OCI-LY7 (cell line): Measurements from ENCODE around the gene ARMC7. TPM values are rescaled to one million over a fixed set of nuclear protein-coding genes. Genes with fewer than 3 reads are reported as not detected.
A peak's percentile ranks its signal among the peaks of the same experiment; 100 is the strongest.

ENCODE experiments used
- BruUV-seq: library from RNA; stranded (reverse); fragments of 400-500 nt; replicated peaks from 2 replicates; lab custom pipeline; 2021; lab: Mats Ljungman, UMichigan
- CTCF ChIA-PET: fragments of 300-600 bp; sonication (Branson Sonifier 250); formaldehyde crosslinking; loops from one replicate; lab custom pipeline; 2022; ENCODE audit warnings: antibody characterized with exemption; ENCODE audit not compliant: unreplicated experiment; lab: Charles Lee
- POLR2A ChIA-PET: fragments of 300-600 bp; sonication (Branson Sonifier 250); formaldehyde crosslinking; loops from one replicate; lab custom pipeline; 2022; ENCODE audit warnings: antibody characterized with exemption; lab: Charles Lee
- DNase-seq: peaks from one replicate; pipeline ENCODE4 v3.0.0-alpha.2; 2015; ENCODE audit warnings: low spot score
- H2AFZ ChIP-seq: fragments of 200-600 bp; sonication (generic), shearing (Covaris generic); 2 replicates; pipeline ENCODE4 v1.6.1; 2014; ENCODE audit warnings: mild to moderate bottlenecking, antibody characterized with exemption, low read length, moderate library complexity
- H3K27ac ChIP-seq: fragments of 200-600 bp; sonication (generic); 2 replicates; pipeline ENCODE4 v1.5.1; 2014; ENCODE audit warnings: mixed run types, low read depth, mild to moderate bottlenecking, moderate library complexity, low read length, inconsistent platforms; ENCODE audit not compliant: poor library complexity, severe bottlenecking
- H3K36me3 ChIP-seq: fragments of 200-600 bp; sonication (generic); 2 replicates; pipeline ENCODE4 v1.6.1; 2014; ENCODE audit warnings: mild to moderate bottlenecking, antibody characterized with exemption, low read length, moderate library complexity, mixed read lengths; ENCODE audit not compliant: insufficient read depth
- H3K4me1 ChIP-seq: fragments of 200-600 bp; sonication (generic); 2 replicates; pipeline ENCODE4 v1.5.1; 2014; ENCODE audit warnings: mild to moderate bottlenecking, low read length; ENCODE audit not compliant: insufficient read depth, poor library complexity, severe bottlenecking
- H3K4me2 ChIP-seq: fragments of 200-600 bp; sonication (generic); 2 replicates; pipeline ENCODE4 v1.6.1; 2014; ENCODE audit warnings: mild to moderate bottlenecking, low read length
- H3K4me3 ChIP-seq: fragments of 200-600 bp; sonication (generic); 2 replicates; pipeline ENCODE4 v1.5.1; 2014; ENCODE audit warnings: mild to moderate bottlenecking, low read depth, low read length; ENCODE audit not compliant: poor library complexity, severe bottlenecking
- H3K79me2 ChIP-seq: fragments of 200-600 bp; sonication (generic); 2 replicates; pipeline ENCODE4 v1.6.1; 2016; ENCODE audit warnings: low read depth, mild to moderate bottlenecking, low read length, moderate library complexity, mixed read lengths; ENCODE audit not compliant: insufficient read depth
- H3K9me2 ChIP-seq: fragments of 200-600 bp; sonication (generic); 2 replicates; pipeline ENCODE4 v1.6.1; 2016; ENCODE audit warnings: mild to moderate bottlenecking, low read length, mixed read lengths; ENCODE audit not compliant: insufficient read depth
- H3K9me3 ChIP-seq: fragments of 200-600 bp; sonication (generic); 2 replicates; pipeline ENCODE4 v1.6.1; 2014; ENCODE audit warnings: mild to moderate bottlenecking, mixed run types, low read length, mixed read lengths
- H4K20me1 ChIP-seq: fragments of 200-600 bp; sonication (generic); 2 replicates; pipeline ENCODE4 v1.6.1; 2014; ENCODE audit warnings: mild to moderate bottlenecking, antibody characterized with exemption, low read length, moderate library complexity, mixed read lengths; ENCODE audit not compliant: insufficient read depth
- CTCF ChIP-seq: fragments of 200-600 bp; sonication (generic); conservative IDR thresholded peaks from 2 replicates; pipeline ENCODE4 v1.5.1; 2014; ENCODE audit warnings: mild to moderate bottlenecking, antibody characterized with exemption, low read length, moderate library complexity, mixed read lengths
- EZH2phosphoT487 ChIP-seq: fragments of 200-600 bp; sonication (generic); IDR thresholded peaks from 2 replicates; pipeline ENCODE4 v1.6.1; 2018; ENCODE audit warnings: low read depth, borderline replicate concordance, mild to moderate bottlenecking, mixed run types, antibody characterized with exemption, low read length, moderate library complexity, mixed read lengths
- intact Hi-C: fragments of 100-400 bp; cut with micrococcal nuclease; formaldehyde crosslinking; loops from one replicate; pipeline ENCODE4 v1.10.0; 2022; ENCODE audit not compliant: unreplicated experiment
- total RNA-seq, 2 experiments: library from RNA; depleted of rRNA in 1 of 2; stranded (reverse); fragments of >200 nt in 1 of 2; shearing (Covaris generic) in 1 of 2; gene quantifications; 2 replicates each; pipeline ENCODE4 v1.2.3, GENCODE V29; 2014 to 2022

Gene ARMC7
- total RNA-seq, 2 experiments from 2014 or later: 7.1 to 19.9 TPM

GRCh38 chr17:75075597-75076336, 34.0 kb upstream of the ARMC7 start:
- Histone ChIP-seq H2AFZ (no peak overlapping the region), H3K4me3 (no peak overlapping the region), H3K9me2 (no peaks in the 10 kb centered on the region), H3K4me2 (no peak overlapping the region), H3K4me1 (no peaks in the 10 kb centered on the region), H4K20me1 (no peaks in the 10 kb centered on the region), H3K79me2 (no peaks in the 10 kb centered on the region), H3K27ac (no peak overlapping the region), H3K36me3 (no peaks in the 10 kb centered on the region), H3K9me3 (no peaks in the 10 kb centered on the region)
- no peak for DNase-seq
- TF ChIP-seq EZH2phosphoT487 (no peak), CTCF (no peak)
- ChIA-PET POLR2A (interaction anchor here (0.6 to 1.2 kb wide), 4 partner anchors 28 to 886 kb away, joined by 3 to 4 read pairs (median 4); partner anchors contain the start of gene MRPL58), CTCF (no interaction called here)
- intact Hi-C loops: no loop called here
- BruUV-seq: no TSS peak

GRCh38 chr17:75077072-75077495, 32.7 kb upstream of the ARMC7 start:
- Histone ChIP-seq H3K36me3 (no peaks in the 10 kb centered on the region), H2AFZ (peak overlapping the region; percentile 44), H3K4me3 (peak overlapping the region; percentile 35), H3K9me3 (no peaks in the 10 kb centered on the region), H3K4me1 (no peaks in the 10 kb centered on the region), H3K79me2 (no peaks in the 10 kb centered on the region), H3K9me2 (no peaks in the 10 kb centered on the region), H3K27ac (no peak overlapping the region), H3K4me2 (peak overlapping the region; percentile 27; the same call in 1 of the 2 replicates), H4K20me1 (no peaks in the 10 kb centered on the region)
- POLR2A ChIA-PET: no interaction called here
- CTCF ChIA-PET: no interaction called here
- TF ChIP-seq CTCF (no peak), EZH2phosphoT487 (no peak)
- DNase-seq: no peak
- no TSS peak for BruUV-seq
- intact Hi-C loops: no loop called here
